D341Med (cell line): ENCODE data around the gene ALX3.
"Not testable (repeated sequence)": the region's sequence is repeated elsewhere in the genome, so short reads cannot be mapped to it uniquely, and the experiment has no call there.

Source experiments
- DNase-seq: peaks from one replicate; pipeline ENCODE4 v3.0.0; 2012; ENCODE audit warnings: low spot score

ALX3 gene

DNA sequence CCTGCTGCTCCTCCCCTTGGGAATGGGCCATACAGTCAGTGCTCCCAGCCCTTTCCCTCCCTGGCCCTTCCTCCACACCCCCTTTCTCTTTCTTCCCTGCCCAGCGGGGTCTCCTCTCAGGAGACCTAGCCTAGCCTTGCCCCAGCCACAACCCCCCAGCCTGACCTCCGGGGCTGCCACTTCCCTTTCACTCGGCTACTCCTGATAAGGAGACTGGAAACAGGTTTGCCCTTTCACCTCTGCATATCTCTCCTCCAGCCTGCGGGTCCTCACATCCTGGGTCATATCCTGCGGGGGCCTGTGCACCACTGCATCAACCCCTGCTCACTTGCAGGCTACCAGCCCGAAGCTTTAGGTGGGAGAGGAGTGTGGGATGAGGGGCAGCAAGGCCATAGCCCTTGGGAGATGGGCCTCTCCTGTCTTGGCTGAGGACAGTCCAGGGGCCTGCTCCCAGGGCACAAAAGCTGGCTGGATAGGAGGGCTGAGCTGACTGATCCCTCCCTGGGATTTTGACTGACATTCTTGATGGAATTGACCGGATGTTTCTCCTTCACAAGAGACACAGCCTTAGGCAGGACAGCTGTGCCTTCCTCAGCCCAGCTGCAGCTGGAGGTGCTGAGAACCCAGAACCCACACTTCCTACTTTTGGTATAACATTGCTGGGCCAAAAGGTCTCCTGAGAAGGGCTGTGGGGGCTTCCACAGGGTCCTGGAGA lies 19.2 kb upstream of the ALX3 start:
- no peak for DNase-seq

DNA sequence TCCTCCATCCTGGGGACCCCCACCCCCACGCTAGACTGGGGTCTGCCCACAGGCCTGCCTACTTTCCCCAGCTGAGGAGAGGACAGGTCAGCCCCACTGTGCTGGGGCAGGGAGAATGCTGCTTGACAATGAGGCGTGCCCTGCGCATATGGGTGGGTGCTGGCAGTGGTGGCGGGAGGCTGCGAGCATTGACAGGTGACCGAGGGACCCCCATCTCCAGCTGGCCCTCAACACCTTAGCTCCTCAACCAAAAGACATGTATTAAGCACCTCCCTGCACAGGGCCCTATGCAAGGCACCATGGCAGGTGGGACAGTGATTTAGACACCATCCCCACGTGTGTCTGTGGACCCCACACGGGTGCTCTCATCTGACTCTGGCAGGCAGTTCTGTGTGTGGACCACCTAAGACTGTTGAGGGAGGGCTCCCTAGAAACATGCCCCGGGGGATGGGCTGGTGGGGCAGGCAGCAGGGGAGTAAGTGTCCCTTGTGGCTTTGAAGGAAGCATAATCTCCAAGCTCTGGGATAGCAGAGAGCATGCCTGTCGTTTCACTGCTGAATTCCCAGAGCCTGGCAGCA lies 18.4 kb upstream of the ALX3 start:
- no peak for DNase-seq

DNA sequence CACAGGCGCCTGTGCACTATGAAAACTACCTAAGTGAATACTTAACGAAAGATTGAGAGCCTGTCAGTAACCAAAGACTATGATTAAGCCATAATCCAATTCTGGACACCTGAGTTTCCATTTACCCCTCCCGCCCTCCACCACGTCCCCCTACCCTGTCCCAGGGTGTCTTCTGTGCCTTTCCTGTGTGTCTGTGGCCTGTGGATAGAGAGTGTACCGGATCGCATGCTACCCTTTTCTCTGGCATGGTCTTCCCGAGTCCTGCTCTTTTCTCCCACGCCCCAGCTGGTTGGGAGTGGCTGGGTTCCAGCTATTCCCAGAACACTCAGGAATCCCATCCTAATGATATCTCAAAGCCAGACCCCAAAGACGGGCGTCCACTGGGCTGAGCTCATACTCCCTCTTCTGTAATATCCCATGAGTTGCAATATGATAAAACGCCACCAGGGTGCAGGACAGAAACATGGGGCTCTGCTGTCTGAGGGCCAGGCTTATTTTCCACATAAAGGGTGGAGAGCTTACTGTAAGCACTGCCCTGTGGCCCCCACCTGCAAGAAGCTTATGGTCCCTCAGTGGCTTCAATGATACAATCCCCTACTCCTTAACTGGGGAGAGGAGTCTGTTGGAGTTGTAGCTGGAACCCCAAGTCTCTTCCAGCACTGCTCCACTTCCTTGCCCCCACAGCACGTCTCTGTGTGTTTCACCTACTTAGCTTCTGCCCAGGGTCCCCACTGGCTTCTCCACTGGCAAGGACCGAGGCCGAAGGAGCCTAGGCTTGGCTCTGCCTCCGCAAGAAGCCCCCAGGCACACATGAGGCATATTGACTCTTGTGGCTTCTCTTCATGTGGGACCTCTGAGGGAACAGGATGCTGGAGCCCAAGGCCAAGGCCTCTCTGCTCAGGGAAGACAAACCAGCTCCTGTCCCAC lies 17.6 kb upstream of the ALX3 start:
- DNase-seq: peak; percentile 77

DNA sequence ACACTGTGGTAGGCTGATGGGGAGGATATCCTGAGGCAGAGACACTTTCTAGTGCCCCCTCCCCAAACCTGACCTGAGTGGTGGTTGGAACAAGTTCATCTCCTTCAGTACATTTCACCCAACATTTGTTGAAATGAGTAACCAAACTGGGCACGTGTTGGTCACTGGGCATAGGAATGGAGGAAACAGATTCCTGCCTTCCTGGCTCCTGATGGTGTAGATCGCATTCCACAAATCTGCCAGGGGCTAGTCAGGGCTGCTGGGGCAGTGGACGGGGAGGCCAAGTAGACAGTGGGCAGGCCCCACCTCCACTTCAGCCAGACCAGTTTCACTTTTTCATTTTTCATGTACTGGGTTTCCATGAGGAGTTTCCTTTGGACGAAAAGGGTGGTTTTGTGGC lies 16.5 kb upstream of the ALX3 start:
- no peak for DNase-seq

DNA sequence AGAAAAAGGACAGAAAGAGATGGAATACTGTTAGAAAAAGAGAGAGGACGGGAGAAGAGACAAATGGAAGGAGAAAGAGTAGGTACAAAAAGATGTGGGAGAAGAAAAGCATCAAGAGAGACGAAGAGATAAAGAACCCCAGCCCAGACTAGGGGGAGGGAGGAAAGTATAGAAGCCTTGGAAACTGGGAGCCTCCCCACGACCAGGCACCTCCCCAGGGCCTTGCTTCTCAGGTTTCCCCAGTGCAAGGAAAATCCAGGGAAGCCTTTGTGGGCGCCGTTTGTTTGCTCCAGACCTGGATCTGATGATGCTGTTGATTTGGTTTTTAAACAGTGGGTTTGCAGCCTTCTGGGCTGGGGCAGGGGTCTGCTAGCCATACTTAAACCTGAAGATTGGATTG lies 15.2 kb upstream of the ALX3 start:
- DNase-seq: no peak

DNA sequence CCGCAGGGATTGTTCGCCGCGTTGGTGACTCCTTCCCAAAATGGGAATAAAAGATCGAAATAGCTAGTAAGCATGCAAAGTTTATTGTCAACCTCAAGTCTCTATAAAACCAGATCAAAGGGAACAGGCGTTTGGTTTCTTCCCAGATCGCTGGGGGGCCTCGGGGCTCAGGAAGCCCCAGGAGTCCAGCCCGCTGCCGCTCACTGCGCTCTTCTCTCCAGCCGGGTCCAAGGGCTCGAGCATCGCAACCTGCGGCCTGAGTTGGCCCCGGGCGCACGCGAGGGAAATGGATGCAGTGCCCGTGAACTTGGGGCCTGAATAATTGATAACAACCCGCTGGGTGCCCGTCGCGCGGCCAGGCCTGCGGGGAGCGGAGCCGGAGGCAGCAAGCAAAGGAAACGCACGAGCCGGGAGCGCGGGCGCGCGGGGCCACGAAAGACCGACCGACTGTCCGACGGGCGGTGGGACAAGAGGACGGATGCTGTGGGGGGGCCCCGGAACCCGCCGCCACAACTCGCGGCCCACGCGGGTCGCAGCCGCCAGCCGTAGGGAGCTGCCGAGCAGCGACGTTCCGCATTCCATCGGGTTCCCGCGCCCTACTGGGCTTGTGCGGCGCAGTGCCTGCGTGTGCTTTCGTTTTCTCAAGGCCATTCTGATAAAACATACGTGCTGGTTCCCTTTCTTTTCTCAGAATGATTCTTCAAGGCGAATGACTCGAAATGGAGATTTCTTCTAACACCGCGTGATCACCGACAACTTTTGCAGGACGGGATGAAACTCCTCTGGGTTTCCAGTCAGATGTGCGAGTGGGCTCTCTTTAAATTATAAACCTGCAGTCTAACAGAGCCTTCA lies 14.0 kb upstream of the ALX3 start:
- no peak for DNase-seq

DNA sequence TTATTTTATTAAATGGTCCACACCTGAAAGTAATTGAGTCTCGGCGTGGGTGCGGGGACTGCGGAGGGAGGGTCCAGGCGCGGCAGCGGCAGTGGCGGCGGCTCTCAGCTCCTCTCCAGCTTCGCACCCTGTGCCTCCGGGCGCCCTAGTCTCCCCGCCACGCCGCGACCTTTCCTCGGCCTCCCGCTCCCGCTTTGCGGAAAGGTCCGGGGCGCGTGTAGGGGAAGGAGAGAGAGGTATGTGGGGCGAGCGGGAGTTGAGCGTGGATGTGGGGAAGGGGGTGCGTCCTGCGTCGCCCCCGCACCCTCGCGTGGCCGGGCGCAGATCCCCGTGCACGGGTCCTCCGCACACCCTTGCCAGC lies 13.4 kb upstream of the ALX3 start:
- no peak for DNase-seq

DNA sequence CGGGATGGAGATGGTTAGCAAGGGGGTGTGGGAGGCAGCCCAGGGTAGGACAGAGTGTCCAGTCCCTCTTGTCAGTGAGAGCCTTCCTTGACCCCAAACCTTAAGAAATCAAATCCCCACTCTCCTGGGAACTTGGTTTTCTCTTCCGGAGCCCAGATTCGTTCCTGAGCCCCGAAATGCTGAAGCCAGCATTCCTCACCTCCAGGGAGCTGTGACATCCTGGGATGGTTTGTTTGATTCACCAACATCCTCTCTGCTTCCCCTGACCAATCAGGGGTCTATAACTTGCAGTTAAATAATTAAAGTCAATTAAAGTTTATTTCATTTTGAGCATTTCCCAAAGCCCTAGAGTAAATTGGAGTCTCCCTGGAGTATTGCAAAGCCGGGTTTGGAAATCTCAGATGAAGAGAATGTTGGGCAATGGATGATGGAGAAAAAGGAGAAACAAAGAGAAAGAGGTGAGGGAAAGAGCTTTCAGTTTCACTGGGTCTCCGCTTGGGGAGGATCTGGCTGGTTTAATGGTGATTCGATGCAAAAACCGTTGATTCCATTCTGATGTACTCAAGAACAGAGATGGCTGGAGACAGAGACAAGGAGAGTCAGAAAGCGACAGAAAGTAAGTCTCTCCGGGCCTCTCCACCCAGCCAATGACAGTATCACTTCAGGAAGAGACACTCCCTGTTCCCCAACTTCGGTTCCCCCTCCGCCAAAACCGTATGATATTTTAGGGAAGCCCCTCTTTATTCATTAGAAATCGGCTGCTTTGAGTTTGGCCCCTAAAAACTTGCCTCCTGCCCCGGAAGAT lies 12.8 kb upstream of the ALX3 start:
- DNase-seq: no peak

DNA sequence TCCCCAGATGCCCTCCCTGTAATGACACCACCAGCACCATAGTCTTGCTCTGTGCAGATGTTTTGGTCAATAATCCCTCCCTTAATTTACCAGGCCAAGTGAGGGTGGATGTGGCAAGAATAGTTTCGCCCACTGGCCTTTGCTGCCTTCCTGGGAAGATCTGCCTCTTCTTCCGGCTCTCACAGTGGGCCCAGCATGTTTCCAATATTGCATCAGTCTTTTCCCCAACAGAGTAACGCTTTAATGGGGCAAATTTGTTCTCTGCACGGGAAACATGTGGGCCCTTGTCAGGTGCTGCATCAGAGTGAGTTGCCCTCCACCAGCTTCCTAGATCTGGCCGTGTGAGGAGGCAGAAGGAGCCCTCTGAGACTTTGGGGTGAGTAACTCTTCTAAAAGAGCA lies 12.0 kb upstream of the ALX3 start:
- no peak for DNase-seq

DNA sequence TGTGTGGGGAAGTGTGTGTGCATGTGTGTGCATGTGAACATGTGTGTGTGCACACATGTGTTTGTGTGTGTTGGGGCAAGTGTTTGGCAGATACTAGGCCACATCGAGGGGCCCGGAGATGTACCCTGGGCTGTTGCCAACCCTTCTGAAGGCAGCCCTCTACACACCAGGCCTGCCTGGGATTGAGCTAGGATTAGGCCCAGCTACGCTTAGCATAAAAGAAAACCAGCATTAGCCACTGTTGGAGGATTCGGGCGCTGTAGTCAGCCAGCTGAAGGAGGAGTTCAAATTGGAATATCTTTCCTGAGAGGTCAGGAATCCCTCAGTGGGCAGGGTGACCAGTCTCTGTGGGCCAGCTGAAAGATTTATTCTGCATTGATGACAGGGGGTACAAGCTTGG lies 10.6 kb upstream of the ALX3 start:
- DNase-seq: no peak

DNA sequence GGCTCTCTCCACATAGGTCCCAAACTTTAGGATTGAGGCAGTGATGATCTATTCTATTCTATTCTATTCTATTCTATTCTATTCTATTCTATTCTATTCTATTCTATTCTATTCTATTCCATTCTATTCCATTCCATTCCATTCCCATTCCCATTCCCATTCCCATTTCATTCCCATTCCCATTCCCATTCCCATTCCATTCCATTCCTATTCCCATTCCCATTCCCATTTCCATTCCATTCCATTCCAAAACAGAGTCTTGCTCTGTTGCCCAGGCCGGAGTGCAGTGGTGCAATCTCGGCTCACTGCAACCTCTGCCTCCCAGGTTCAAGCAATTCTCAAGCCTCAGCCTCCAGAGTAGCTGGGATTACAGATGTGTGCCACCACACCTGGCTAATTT lies 9.5 kb upstream of the ALX3 start:
- DNase-seq: not testable (repeated sequence)

DNA sequence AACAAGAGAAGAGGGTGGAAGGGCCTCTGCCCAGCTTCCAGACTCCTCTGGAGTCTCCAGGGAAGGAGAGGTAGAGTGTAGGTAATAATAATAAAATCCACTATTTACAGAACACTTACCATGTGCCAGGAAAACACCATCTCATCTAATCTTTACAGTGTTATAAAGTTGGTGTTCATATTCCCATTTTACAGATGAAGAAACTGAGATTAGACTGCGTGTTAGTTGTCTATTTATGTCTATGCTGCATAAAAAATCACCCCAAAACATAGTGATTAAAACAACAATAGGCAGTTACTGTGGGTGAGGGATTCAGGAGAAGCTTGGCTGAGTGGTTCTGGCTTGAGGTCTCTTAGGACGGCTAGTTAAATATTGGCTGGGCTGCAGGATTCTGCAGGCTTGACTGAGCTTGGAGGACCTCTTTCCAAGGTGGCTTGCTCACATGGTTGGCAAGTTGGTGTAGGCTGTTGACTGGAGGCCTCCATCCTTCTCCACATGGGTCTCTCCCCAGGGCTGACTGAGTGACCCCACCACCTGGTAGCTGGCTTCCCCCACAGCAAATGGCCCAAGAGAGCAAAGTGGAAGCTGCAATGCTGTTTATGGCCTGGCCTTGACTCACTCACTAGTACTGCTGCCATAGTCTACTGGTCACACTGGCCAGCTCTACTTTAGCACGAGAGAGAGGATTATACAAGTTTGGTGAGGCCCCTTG lies 6.5 kb upstream of the ALX3 start:
- no peak for DNase-seq

DNA sequence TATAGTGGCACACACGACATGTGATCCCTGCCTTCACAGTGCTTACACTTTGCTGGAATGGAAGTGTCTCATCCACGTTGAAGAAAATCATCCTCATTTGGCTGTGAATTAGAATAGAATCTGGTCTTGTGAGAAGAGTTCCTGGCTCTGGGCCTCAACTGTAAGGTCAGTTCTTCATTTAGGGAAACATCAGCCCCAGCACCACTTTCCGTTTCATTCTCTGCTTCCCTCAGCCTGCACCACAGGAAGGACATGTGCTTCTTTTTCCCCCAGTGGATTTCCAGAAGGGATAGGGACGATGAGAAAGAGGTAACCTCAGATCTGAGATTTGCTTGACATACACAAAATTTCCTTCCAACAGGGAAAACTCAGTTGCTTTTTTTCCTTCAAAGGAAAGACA lies 3.7 kb upstream of the ALX3 start:
- no peak for DNase-seq

DNA sequence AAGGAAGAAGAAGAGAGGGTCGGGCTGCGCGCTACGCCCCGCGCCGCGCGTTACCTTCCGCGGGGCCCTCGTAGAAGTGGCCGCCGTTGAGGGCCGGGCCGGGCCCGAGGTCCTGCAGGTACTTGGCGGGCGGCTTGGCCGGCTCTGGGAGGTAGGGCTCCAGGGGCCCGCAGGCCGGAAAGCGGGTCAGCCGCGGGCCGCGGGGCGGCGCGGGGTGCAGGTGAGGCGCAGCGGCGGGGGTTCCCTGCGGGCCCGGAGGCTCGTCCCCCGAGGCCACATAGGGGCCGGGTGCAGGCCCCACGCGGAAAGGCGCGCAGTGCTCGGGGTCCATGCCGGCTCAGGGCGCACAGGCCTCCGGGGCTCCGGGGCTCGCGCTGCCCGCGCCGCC lies 196 bp downstream of the ALX3 start:
- no peak for DNase-seq

DNA sequence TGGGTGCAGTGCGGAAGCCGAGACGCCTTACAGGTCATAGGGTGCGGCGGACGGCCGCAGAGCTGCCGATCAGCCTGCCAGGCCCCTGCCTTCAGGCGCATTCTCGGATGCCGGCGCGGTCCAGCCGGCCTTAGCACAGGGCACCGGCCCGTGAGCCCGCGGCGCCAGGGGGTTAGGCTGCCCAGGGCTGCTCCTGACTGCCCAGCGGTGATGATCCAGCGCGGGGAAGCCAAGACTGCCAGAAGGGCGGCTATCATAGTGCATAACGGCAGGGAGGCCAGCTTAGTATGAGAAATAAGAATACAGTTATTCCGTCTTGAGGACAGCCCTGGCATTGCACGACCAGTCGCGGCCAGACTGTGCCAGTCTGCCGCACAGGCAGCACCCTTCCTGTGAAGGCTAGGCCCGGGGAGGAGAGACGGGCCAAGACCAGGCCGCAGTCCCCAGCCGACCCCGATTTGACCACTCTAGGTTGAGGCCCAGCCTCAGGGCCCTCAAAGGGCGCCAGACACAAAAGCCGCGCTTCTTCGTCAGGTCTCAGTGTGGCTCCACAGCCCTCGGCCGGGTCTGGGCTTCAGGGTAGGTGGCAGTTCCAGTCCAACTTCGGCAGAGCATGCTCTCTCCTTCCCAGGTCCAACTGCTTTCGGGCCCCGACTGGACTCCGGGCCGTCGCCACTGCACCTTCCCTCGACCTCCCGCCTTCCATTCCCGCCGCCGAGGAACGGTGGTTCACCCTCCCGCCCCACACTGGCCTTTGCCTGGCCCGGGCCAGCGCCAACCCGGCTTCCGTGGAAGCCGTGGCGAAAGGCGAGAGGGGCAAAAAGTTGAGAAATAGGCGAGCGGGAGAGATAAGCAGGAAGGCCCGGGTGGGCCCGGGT lies 829 bp downstream of the ALX3 start:
- DNase-seq: no peak

DNA sequence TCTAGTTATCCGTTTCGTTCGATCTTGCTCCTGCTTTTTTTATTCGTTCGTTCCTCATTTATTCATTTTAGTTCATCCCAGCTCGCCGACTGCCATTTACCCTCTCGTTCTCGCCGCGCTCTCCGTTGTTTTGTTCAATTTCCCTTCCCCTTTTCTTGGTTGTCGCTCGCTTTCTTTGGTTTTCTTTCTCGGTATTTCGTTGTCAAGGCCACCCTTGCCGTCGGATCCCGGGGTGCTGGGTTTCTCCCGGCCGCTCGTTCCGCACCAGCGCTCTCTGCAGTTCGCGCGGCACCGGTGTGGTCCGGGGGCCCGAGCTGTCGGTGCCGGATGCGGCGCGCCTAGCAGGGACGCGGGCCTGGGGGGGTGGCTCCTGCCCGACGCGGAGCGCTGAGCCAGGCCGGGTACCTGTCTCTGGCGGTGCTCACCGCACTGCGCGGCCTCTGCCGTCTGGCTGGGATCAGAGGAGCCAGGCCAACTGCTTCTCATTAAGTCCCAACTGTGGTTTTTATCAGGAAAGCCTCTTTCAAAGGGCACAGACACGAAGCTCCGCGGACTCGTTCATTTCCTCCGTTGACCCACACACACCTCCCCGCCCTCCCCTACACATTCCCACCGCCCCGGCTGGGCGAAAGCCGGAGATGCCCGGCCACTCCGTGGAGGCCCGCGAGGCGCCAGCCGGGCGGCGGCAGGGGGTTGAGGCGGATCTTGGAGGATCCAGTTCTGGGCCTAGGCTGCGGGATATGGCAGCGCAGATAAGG lies 1.6 kb downstream of the ALX3 start:
- DNase-seq: peak; percentile 61

DNA sequence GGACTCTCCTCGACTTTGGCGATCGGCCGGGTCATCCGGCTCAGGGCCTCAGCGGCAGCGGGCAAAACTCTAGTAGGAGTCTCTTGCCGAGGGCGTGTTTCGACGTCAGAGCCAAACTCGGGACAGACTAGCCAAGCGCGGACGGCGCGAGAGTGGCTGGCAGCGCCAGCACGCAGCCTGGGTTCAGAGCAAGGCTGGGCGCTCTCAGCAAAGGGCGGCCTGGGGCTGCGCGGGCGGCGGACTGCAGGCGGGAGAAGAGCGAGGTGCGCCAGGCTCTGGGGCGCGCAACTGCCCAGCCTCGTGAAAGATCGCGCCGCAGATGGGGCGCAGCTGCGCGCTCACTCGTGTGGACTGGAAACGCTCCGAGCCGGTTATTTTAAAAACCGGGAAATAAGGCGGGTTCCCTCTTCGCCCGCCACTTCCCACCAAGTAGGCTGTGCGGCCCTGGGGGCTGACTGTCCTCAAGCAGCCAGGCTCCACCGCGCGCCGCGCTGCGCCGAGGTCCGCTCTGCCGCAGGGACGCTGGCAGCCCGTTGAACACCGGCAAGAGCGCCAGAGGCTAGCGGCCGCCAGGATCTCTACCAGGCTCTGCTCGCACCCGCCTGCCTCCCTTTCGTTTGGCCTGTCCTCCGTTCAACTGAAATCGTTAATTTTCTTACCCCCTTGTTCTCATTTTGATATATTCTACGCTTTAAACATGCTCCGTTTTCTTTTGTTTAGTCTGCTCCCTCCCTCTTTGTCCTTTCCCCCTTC lies 2.4 kb downstream of the ALX3 start:
- DNase-seq: peak; percentile 65

DNA sequence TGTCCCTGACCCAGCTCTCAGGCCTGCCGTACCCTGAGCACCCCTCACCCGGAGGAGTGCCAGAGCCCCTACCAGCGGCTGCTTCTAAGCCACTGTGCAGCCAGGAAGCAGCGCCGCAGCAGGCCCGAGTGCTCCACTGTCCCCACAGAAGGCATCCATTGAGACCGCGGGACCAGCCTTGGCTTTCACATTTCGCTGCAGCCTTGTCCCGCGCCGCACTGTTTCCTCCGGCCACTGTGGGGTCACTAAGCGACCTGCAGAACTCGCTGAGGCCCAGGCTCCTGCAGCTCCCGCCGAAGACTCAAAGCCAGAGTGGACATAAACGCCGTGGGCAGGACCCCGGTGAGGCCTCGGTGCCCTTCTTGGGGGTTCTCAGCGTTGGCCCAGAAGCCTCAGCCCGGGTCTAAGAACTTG lies 3.0 kb downstream of the ALX3 start:
- DNase-seq: no peak
